HG03558 (cell line): ENCODE measurements around the gene CCL27.
"Not testable (repeated sequence)": the region's sequence is repeated elsewhere in the genome, so short reads cannot be mapped to it uniquely, and the experiment has no call there.

Experiments
- ATAC-seq: cut with Tn5 transposase; IDR thresholded peaks from one replicate; pipeline ENCODE4 v1.9.1; 2021; ENCODE audit warnings: moderate number of reproducible peaks; ENCODE audit not compliant: unreplicated experiment; ENCODE audit errors: extremely low read depth

The CCL27 gene

GRCh38 chr9:34651876-34652601 is 10.4 kb downstream of the CCL27 start, which contains the start of gene IL11RA:
Gene IL11RA, plus strand, starts transcription at chr9:34652185. Its CDS starts 3,033 bp downstream, at chr9:34655218.
- ATAC-seq, result no peak

GRCh38 chr9:34651321-34651720 is 11.1 kb downstream of the CCL27 start:
- ATAC-seq, result no peak

DNA sequence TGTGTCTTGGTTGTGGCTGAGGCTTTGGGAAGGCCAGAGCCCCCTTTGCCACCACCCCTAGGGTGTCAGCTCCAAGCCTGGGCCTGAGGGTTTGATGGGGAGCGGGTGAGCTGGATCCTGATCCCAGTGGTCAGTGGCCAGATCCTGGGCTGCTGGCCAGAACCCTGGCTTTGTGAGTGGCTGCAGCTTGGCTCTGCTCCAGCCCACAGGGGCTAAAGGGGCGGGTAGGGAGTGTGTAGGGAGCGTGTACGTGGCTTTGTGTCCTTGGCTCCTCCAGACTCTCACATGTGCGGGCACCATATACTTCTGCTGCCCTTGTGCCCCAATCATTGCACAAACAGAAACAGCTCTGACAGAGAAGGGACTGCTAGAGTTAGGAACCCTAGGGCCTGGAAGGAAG is 11.6 kb downstream of the CCL27 start:
- no peak for ATAC-seq

GRCh38 chr9:34648673-34649072 is 13.8 kb downstream of the CCL27 start:
- ATAC-seq, result no peak

DNA sequence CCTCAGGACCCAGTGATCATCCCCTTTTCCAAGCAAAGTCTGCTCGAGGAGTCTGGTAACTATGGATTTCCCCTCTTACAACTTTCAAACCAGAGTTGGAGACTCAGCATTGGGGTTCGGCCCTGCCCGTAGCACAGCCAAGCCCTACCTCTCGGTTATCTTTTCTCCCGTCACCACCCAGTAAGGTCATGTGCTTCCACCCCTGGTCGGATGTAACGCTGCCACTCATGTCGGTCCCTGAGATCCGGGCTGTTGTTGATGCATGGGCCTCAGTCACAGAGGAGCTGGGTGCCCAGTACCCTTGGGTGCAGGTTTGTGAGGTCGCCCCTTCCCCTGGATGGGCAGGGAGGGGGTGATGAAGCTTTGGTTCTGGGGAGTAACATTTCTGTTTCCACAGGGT is 14.8 kb downstream of the CCL27 start:
- no peak for ATAC-seq

DNA sequence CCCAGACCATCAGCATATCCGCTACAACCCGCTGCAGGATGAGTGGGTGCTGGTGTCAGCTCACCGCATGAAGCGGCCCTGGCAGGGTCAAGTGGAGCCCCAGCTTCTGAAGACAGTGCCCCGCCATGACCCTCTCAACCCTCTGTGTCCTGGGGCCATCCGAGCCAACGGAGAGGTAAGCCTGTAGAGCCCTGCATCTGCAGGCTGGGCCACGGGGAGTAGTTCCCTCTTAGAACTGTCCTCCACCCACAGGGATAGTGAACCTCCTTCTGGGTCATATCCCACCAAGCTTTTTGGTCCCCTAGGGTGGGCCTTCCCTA is 15.4 kb downstream of the CCL27 start:
- ATAC-seq, result no peak

- peak; percentile 51 for ATAC-seq
These were observed 16.0 kb downstream of the CCL27 start, which contains the start of gene GALT for GRCh38 chr9:34646211-34647083. Gene GALT, plus strand, starts transcription at chr9:34646675. Its CDS starts 30 bp downstream, at chr9:34646705.

DNA sequence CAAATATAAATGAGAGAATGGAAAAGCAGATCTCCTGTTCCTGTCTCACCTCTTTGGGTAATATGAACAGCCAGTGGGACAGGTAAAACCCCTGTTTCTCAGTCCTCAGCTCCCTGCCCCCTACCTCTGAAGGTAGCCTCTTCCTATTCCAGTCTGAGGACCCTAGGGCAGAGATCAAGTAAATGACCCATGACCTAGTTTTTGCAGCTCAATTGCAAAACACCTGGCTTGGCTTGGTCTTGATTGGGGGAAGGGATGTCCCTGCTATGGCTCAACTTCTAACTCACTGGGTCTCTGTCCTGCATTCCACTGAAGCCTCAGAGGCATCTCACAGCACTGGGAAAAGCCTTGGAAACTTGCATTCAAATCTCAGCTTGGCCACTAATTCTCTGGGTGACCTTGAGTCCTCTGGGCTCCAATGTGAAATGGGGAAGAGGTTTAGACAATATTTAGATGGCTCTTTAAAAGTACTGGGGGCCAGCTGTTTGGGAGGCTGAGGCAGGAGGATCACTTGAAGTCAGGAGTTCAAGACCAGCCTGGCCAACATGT is 17.6 kb downstream of the CCL27 start:
- ATAC-seq, result no peak

DNA sequence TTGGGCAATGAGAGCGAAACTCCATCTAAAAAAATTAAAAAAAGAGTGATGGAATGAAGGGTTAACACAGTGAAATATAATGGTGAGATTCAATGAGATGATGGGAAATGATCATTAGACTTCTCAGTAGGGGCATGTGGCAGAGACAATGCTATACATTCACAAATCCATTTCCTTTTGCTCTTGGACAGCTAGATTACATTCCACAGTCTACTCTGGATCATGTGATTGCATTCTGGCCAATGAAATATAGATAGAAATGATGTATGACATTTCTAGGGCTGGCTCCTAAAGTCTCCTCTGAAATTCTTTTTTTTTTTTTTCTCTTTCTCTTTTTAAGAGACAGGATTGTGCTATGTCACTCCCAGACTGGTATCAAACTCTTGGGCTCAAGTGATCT is 19.8 kb downstream of the CCL27 start:
- ATAC-seq, result no peak

DNA sequence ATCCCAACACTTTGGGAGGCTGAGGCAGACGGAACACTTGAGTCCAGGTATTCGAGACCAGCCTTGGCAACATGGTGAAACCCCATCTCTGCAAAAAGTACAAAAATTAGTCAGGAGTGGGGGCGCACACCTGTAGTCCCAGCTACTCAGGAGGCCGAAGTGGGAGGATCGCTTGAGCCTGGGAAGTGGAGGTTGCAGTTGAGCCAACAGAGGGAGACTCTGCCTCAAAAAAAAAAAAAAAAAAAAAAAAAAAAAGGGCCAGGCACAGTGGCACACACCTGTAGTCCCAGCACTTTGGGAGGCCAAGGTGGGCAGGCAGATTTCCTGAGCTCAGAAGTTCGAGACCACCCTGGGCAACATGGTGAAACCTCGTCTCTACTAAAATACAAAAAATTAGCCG is 23.1 kb downstream of the CCL27 start:
- ATAC-seq, result not testable (repeated sequence)

- no peak for ATAC-seq
These were observed 24.4 kb downstream of the CCL27 start for GRCh38 chr9:34638138-34638445.

DNA sequence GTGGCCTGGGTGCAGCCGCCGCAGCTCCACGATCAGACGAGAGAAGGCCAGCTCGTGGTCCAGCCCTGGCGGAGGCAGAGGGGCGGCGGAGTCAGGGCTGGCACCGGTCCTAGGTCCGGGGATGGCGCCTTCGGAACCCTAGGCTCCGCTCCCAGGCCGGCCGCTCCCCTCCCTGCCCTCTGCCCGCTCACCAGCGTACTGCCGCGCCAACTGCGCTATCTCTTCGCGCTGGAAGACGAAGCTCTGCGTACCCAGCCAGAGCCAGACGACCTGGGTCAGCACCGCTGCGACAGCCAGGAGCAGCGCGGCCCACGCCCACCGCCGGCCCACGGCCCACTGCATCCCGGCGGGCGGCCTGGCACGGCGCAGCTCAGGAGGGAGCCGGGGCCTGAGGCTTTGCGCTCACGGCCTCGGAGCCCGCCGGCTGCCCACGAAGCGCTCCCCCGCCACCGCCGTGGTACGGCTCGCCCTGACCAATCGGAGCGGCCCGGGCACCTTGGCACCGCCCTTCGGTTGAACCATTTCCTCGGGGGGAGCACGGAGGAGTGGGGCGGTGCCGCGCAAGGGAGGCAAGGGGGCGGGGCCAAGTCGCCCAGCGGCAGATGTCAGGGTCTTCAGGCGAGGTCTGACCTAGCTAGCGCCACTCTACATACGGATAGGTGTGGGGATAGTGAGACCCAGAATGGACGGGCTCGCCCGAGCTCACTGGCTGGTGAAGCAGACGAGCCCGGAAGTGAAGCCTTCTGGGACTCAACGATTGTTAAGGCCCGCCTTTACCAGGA is 24.9 kb downstream of the CCL27 start, which contains the start of gene SIGMAR1:
TSS of gene SIGMAR1 (minus strand) at position 432 of the 782 bp plus-strand sequence. CDS start at position 342, 90 bp downstream.
- ATAC-seq, result peak; percentile 75

- ATAC-seq, result no peak
These were observed 25.6 kb downstream of the CCL27 start for GRCh38 chr9:34636791-34637355.

- no peak for ATAC-seq
These were observed 26.9 kb downstream of the CCL27 start for GRCh38 chr9:34635556-34635955.

GRCh38 chr9:34634551-34635248 is 27.8 kb downstream of the CCL27 start:
- no peak for ATAC-seq

DNA sequence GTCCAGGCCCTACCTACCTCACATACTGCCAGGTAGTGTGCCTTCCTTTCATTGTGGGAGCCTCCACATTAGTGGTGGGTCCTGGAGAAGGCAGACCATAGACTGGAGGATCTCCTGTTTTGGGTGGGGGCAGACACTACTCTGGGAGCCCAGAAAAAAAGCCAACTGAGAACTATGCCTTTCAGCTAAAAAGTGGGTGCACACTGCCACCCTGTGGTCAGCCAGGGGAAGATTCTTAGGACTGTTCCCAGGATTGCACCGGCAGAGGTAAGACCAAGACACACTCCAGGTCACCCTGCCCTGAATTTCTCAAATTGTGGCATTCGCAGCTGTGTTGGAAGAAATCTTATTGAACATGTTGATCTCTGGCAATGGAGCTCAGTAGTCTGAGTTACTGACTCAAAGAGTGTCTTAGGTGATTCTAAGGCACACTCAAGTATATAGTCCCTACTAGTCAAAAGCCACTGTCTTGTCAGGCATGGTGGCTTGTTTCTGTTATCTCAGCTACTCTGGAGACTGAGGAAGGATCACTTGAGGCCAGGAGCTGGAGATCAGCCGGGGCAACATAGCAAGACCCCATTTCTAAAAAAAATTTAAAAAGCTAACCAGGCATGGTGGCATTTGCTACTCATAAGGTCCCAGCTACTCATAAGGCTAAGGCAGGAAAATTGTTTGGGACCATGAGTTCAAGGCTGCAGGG is 28.5 kb downstream of the CCL27 start:
- no peak for ATAC-seq

DNA sequence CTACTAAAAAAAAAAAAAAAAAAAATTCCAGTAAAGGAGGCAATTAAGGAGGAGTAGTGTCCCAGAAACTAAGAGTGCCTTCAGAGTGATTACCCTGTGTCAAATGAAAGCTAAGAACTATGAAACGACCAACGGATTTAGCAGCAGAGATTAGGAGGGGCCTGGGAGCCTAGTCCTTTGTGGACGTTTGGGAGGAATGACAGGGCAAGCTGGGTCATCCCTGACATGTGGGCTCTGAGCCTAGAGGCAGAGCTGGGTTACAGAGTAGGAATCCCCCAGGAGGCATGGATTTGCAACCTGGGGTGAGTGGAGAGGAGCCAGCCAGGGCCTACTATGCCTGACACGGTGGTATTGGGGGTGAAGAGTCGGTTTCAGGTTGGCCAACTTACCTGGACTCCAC is 29.3 kb downstream of the CCL27 start:
- ATAC-seq, result no peak

DNA sequence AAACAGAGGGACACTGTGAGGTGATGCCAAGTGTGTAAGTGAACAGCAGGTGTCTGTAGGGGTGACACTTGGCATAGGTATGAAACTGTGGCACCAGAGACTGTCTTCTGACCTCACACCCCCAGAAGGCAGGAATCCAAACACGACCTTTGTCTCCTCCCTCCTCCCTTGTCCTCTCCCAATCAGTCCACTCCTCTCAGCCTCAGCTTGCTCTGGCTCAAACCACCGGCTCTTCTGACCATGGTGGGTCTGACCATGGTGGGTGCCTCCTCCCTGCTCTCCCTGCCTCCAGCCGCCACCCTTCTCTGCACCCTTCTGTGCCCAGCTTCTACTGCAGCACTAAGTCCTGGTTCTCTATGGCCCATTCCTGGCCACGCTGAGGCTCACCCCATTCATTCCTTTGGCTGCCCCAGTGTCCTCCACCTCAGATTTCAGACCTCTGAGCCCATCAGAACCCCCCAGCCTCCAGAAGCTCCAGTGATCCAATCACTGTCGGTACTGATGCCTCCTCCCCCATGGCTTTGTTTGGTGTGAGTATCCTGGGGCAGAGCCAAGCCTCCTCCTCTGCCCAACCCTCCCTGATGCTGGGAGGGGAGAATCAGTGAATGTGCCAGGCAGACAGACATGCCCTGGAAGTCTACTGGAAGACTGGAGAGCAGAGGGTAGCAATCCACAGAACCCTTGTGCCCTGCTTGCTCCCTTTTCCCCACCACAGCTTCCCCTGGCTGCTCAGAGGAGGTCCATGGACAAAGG is 31.9 kb downstream of the CCL27 start:
- ATAC-seq, result no peak
